GM21529 (cell line): ENCODE data around the gene FOXRED2.
A peak's percentile ranks its signal among the peaks of the same experiment; 100 is the strongest.
"Not testable (repeated sequence)": the region's sequence is repeated elsewhere in the genome, so short reads cannot be mapped to it uniquely, and the experiment has no call there.

Source experiments
- ATAC-seq: cut with Tn5 transposase; IDR thresholded peaks from one replicate; pipeline ENCODE4 v1.9.1; 2021; ENCODE audit not compliant: unreplicated experiment

Gene FOXRED2

DNA sequence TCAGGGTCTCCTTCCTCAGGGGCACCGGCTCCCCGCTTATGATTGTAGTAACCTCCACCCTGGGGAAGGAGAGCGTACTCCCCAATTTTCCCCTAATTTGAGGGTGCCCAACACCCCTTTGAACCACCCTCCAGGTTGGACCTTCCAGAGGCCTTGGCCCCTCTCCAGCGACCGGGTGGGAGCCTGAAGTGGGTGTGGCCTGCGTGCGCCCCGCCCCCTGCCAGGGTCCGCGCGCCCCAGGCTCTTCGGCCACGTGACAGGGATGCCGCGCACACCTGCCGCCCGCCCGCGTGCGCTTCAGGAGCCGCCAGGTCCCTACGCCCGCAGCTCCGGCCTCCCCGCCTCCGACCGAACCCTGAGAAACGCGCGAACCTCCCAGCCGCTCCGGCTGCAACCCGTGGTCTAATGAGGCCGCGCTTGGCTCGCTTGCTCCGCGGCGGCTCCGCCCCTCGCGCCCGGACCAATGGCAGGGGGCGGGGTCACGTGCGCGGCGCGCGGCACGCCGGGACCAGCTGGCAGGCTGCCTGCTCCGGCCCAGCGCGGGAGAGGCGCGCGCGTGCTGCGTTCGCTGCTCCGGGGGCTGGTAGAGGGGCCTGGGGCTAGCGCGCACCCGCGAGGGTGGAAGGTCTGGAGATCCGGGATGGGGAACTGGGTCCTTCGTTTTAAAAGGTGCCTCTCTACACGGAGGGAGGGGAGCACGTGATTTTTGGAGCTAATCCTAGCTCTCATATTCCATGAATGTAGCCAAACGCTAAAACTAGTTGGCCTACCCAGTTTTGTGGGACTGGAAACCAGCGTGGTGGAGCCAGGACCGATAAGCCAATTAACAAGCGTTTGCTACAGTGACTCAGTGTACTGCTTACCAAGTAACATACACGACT lies at the start of gene FOXRED2:
TSS of gene FOXRED2 (minus strand) at position 404 of the 881 bp plus-strand sequence. CDS start 618 bp downstream, outside the sequence.
- peak; percentile 59 for ATAC-seq

DNA sequence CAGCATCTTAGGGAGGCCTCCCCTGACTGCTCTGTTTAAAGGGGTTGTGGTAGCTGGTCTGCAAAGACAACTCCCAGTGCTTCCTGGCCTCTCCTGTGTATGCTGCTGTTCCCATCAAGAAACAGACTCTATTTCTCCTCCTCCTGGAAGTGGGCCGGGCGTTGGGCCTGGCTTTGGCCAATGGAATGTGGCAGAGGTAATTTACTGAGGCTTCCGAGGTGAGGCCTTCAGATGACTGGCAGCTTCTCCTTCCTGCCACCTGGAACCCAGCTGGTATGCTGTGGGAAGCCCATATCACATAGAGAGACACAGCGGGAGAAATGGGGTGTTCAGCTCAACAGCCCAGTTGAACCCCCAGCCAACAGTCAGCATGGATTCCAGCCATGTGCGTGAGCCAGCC lies 47.3 kb upstream of the FOXRED2 start:
- no peak for ATAC-seq

DNA sequence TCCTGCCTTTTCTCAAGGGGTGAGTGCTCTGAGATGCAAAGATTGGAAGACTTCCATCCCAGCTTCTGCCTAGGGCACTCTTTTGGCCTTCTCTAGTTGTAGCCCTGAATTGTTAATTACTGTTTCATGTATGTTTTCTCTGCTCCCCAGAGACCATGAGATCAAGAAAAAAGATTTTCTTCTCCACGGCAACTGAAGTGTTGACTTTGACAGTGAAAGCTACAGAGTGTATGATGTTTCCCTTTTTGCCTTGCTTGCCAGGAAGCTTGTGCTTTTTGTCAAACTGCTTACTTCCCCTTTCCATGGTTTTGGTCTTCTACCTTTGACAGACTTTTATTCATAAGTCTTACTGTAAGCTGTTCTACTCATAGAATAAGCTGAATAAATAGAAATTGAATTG lies 45.4 kb upstream of the FOXRED2 start:
- no peak for ATAC-seq

DNA sequence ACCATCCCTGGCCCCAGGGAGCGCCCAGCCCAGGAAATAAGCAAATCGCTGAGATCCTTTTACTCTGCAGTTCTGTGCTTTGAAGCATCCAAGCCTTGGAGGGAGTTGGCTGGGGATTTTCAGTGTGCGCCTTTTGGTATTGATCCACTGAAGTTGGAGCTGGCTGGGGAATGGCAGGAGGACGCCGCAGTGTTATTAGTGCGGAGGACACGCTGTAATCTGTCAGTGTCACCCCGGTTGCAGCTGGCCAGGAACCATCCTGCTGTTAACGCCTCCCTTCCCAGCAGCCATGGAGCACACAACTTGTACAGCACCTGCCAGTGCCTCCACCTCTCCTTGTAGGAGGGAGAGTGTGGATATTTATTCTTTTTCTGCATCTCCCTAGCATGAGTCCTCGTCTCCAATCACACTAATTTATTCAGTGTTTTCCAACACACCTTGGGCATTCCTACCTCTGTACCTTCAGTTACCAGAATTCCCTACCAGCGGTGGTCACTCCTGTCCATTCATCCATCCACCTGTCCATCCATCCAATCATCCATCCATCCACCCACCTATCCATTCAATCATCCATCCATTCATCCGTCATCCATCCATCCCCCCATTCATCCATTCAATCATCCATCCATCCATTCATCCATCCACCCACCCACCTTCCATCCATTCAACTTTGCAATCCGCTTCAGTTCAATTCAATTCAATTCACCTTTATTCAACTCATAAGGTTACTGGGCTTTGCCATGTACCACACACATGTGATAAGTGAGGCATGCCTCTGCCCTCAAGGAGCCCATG lies 44.1 kb upstream of the FOXRED2 start:
- no peak for ATAC-seq

DNA sequence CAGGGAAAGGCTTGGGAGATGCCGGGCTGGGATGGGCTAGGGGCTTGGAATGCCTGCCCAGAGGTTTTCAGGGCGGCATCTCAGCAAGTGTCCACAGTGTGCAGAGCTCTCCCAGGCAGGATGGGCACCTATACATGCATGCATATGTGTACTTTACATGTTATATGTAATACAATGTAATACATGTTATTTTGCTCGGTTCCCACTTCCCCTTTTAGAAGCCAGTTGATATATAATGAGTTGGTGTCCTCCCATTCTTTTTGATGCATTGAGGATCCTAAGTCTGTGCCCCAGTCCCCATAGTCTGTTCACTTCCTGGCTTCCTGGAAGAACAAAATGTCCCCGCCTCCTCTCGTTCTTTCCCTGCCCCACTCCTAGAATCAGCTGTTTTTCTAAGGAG lies 42.2 kb upstream of the FOXRED2 start:
- no peak for ATAC-seq

DNA sequence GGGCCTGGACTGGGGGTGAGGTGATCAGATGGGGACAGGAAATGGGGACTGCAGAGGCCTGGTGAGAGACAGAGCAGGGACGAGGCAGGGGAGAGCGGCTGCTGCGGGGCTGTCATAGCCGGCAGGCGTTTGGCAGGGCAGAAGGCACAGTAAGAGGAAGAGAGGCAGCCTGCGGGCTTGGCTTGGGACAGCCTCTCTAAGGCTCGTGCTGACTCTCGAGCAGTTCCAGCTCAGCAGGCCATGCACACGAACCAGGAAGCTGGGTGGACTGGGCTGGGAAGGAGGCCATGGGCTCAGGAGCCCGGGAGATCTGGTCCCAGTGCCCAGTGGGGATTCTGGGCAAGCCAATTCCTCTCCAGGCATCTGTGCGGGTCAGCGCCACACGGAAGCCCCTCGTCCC lies 41.8 kb upstream of the FOXRED2 start:
- no peak for ATAC-seq

DNA sequence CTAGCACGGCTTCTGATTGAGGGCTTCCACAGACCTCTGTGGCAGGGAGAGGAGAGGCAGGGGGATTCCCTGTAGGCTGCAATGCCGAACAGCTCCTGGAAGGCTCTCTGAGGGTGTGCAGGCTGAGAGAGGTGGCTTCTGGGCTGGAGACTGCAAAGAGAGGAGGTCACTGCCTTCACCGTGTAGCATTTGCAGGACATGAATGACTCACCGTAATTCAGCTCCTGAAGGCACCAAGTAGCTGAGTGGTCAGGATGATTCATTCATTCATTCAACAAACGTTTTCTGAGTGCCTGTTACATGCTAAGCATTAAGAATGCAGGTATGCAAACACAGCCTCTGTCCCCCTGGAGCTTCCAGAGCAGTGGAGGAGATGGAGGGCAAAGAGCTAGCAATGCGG lies 40.1 kb upstream of the FOXRED2 start:
- ATAC-seq: no peak

DNA sequence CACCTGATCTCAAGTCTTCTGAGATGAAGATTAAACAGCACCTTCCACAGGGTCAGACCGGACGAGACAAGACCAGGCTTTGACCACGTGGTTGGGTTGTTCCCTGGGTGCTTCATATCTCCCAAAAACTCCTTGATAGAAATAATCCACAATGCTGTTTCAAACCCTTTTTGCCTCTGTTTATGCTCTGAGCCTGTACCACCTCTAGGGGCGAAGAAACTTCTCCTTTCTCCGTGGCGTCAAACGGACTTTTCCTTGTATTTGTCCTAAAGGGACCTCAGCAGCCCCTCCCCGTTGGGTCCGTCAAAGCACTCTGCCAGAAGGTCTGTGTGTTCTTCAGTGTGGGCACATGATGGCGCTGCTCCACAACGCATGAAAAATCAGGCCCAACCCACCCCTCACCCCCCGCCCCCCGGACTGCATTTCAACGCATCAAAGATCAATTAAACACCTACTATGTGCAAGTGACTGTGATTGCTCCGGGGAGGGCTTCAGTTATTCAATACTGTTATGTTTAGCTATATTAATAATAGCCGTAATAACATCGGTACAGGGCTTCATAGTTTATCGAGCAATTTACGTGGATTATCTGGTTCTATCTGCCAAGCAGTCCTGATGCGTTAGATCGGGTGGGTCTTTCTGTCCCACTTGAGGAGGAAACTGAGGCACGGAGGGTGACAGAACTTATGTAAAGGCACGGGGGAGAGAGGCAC lies 39.4 kb upstream of the FOXRED2 start:
- ATAC-seq: no peak

DNA sequence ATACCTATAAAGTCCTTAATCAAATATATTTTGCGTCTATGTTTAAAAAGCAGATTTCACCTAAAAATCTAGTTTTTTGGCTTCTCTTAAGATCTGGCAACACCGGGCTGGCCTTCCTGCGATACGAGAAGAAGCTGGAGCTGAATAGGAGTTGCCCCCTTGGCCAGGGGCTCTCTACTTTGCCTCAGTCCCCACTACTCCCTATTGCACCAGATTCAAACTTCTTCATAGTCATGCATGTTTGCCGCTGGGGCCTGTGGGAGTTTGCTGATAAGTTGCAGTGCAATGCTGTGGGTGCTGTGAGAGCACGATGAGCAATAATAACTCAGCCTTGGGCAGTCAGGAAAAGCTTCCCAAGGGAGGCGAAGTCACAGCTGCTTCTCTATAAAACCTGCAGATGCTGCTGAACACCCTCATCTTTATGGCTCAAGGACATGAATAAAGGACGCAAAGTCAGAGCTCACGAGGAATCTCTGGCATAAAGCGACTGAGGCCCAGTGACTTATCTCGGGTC lies 37.3 kb upstream of the FOXRED2 start:
- no peak for ATAC-seq

DNA sequence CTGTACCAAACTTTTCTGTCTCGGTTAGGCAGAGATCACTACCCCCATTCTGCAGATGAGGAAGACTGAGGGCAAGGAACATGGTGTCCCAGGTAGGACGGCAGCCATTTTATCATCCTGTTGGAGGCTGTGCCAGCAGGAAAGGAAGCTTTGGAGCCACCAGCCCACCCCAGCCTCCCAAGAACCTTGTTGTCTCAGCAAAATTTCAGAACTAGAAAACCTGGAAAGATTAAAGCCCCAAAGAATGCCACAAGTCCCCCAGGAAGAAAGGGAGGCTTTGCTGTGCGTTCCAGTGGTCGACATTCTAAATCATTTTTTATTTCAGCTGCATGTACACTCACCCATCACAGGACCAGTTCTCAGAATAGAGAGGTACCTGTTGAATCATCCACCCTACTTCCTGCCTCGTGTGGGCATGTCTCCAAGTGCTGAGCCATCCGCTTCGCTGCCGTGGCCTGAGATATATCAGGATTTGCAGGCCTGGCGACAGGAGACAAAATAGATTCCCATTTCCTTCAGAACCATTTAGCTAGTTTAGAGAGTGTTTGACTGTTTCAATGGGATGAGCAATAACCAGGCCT lies 35.1 kb upstream of the FOXRED2 start:
- no peak for ATAC-seq

DNA sequence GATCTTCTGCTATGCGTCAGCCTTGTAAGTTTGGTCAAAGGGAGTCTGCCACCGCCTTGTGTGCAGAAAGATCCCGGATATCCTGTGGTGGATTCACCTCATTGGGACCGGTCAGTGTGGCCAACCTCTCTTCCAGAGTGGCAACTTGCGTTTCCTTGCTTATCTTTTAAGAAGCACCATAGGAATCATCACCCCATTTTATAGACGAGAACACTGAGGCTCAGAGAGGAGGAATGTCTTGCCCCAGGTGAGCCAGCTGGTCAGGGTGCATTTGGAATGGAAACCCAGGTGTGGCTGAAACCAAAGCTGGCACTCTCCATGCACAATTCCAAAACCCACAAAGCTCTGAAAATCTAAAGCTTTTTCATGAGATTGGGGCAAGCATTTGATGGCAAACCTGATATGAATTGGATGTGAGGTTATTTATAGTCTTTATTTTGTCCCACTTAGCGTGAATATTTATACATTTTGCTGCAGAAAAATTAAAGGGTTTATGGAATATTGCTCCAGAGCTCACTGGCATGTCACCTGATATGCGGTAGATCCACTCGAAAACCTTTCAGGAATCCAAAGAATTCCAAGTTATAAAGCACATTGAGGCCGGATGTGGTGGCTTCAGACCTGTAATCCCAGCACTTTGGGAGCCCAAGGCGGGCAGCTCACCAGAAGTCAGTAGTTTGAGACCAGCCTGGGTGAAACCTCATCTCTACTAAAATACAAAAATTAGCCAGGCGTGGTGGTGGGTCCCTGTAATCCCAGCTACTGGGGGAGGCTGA lies 34.2 kb upstream of the FOXRED2 start:
- ATAC-seq: no peak

DNA sequence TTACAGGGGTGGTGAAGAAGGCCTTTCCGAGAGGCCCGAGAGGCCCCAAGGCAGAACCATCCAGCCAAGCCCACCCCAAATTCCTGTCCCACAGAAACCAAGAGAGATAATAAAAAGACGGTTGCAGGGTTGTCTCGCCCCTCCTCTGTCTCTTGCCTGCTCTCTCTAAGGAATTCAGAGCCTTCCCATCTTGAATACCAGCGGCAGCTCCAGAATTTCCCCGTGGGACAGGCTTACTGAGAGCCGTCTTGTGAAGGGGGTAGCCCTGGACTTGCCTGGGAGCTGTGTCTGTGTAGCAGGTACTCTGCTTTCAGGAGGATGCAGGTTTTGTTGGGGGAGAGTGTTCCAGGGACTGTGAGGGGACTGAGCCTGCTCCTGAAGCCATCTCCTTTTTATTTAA lies 31.7 kb upstream of the FOXRED2 start:
- no peak for ATAC-seq

DNA sequence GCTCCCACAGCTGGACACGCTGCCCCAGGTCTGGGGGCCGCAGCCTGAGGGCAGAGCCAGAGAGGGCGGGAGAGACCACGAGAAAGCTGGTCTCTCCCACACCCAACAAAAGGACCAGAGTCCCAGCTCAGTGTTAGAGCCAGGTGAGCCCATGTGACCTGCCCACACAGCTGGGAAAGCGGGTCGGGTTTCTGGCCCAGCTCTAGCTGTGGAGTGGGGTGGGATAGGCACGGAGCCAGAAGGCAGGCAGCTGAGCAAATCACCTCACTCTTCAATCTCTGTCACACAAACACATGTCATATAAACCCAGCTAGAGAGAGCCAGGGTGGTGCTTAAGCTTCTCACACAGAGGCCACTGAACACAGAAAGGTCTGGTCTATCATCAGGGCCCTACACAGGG lies 29.9 kb upstream of the FOXRED2 start:
- ATAC-seq: no peak

DNA sequence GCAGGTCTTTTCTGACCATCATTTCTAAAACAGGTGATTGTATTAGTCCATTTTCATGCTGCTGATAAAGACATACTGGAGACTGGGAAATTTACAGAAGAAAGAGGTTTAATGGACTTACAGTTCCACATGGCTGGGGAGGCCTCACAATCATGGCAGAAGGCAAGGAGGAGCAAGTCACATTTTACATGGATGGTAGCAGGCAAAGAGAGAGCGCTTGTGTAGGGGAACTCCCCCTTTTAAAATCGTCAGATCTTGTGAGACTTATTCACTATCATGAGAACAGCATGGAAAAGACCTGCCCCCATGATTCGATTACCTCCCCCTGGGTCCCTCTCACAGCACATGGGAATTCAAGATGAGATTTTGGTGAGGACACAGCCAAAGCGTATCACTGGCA lies 26.5 kb upstream of the FOXRED2 start:
- ATAC-seq: not testable (repeated sequence)

DNA sequence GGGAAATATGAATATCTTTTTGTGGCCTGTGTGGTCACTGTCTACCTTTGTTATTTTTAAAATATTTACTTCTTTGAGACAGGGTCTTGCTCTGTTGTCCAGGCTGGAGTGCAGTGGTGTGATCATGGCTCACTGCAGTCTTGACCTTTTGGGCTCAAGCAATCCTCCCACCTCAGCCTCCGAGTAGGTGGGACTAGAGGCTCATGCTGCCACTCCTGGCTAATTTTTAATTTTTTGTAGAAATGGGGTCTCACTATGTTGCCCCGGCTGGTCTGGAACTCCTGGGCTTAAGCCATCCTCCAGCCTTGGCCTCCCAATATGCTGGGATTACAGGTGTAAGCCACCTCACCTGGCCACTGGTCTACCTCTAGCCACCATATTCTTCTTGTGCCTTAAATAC lies 25.6 kb upstream of the FOXRED2 start:
- ATAC-seq: no peak

DNA sequence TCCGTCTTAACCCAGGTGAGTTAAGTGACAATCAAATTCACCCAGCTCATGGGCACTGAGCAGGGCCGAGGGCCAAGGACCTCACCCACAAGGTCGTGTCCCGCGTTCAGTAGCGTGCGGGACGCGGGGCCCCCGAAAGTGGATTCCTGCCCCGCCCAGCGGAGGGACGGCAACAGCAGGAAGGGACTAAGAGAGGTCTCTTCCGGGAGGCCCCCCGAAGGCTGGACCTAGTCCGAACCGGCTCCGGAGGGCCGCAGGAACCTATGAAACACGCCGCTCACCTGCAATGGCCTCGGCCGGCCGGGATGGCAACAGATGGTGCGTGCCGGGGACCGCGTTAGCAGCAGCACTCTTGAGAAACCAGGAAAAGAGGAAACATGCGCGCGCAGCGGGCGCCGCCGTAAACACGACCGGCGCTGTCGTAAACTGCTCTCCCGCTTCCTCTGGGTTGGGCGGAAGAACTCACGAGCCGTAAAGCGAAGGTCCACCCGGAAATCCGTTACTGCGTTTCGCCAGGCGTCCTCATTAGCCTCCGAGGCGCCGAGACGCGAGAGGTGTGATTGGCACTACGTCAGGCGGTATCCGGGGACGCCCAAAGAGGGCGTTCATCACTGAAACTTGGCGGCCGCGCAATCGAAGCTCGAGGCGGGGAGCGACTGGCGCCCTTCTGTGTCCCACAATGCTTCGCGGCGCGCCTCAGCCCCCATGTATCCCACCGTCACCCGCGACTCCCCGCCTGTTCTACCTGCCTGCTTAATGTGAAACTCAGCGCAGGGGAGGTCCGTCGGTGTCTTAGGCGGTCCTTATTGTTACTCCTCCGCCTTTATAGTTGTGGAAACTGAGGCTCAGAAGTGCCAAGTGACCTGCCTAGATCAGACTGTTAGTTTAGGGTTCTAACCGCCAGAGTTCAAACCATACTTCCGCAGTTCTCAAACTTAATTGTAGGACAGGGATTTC lies 22.2 kb upstream of the FOXRED2 start, which contains the start of gene EIF3D:
TSS of gene EIF3D (minus strand) at position 372 of the 957 bp plus-strand sequence. CDS start 3,045 bp downstream, outside the sequence.
- ATAC-seq: peak; percentile 93

DNA sequence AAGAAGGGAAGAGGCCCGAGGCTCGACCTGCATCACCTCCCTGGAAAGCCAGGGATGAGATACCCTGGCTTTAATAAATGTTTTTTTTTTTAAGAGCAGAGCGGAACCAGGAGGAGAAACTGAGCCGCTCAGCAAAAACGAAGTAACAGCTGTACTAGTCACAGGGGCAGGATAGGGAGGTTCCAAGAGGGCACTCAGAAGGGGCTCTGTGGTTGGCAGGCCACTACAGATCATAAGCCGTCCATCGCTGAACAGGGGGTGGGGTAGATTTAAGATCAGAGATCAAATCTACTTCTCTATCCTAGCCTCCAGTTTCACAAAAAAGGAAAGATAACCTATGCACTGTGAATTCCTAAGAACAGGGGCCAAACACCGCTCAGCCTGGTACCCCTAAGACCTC lies 21.5 kb upstream of the FOXRED2 start:
- no peak for ATAC-seq

DNA sequence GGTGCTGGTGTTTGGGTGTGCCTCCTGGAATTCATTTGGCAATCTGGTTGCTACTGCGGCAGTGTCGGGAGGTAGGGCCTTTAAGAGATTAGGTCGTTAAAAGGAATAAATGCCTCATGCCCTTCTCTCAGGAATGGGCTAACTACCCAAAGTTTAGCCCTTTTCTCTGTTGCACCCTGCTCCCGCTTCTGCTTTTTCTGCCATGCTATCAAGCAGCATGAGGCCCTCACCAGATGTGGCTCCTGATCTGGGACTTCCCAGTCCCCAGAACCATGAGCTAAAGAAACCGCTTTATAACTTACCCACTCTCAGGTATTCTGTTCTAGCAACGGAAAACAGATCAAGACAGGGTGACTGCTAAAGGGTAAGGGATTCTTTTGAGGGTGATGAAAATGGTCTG lies 15.8 kb upstream of the FOXRED2 start:
- no peak for ATAC-seq

DNA sequence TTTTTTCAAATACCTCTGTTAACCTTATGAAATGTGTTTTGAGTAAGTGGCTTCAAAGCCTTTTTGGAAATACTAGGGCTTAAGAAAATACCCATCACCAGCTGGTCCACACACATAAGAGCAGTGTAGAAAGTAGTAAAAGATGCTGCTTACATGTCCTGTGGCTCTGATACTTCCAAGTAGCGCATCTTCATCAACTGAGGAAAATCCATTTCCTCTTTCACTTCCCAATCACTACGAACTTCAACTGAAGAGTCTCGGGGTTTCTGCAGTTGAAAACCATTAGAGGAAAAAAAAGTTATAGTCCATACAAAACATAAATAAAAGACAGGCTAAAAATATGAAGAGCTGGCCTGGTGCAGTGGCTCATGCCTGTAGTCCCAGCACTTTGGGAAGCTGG lies 13.6 kb upstream of the FOXRED2 start:
- no peak for ATAC-seq
